Fibroblast of lung (primary cell): ENCODE data around the gene ETNK2. TPM values are rescaled to one million over a fixed set of nuclear protein-coding genes. Genes with fewer than 3 reads are reported as not detected.

Experiments
- DNase-seq, 2 donors: peaks; one replicate each; pipeline versions ENCODE4 v3.0.0 to v3.0.0-alpha.2; 2010; ENCODE audit warnings: low read depth in 2 of 2
- H2AFZ ChIP-seq: 2 replicates; pipeline ENCODE4 v1.5.1; 2012; ENCODE audit warnings: low read length, control low read depth, inconsistent platforms
- H3K27ac ChIP-seq: 2 replicates; pipeline ENCODE4 v1.5.1; 2011; ENCODE audit warnings: low read length, control low read depth; ENCODE audit not compliant: insufficient read depth
- H3K27me3 ChIP-seq: 2 replicates; pipeline ENCODE4 v1.5.1; 2011; ENCODE audit warnings: mild to moderate bottlenecking, low read length; ENCODE audit not compliant: control insufficient read depth, insufficient read depth
- H3K36me3 ChIP-seq: 2 replicates; pipeline ENCODE4 v1.5.1; 2011; ENCODE audit warnings: low read length; ENCODE audit not compliant: control insufficient read depth, insufficient read depth
- H3K4me1 ChIP-seq: 2 replicates; pipeline ENCODE4 v1.5.1; 2011; ENCODE audit warnings: low read length; ENCODE audit not compliant: control insufficient read depth, insufficient read depth; ENCODE audit errors: extremely low read depth
- H3K4me2 ChIP-seq: 2 replicates; pipeline ENCODE4 v1.5.1; 2011; ENCODE audit warnings: low read length, control low read depth; ENCODE audit not compliant: insufficient read depth; ENCODE audit errors: extremely low read depth
- H3K4me3 ChIP-seq, 4 experiments: fragments of 200-600 bp in 1 of 4; sonication (generic) in 1 of 4; replicated peaks in 1 of 4; 2 replicates each; pipeline ENCODE4 v1.5.1; 2011 to 2016; ENCODE audit warnings: low read length in 4 of 4, low read depth in 3 of 4, mild to moderate bottlenecking in 3 of 4, control low read depth in 2 of 4, inconsistent platforms in 1 of 4, mixed read lengths in 1 of 4; ENCODE audit not compliant: insufficient read depth in 1 of 4; ENCODE audit errors: control extremely low read depth in 1 of 4
- H3K79me2 ChIP-seq: 2 replicates; pipeline ENCODE4 v1.5.1; 2012; ENCODE audit warnings: mild to moderate bottlenecking, low read length, inconsistent platforms; ENCODE audit not compliant: control insufficient read depth, insufficient read depth
- H3K9ac ChIP-seq: 2 replicates; pipeline ENCODE4 v1.5.1; 2011; ENCODE audit warnings: mild to moderate bottlenecking, low read length, control low read depth; ENCODE audit not compliant: insufficient read depth
- H3K9me3 ChIP-seq: 2 replicates; pipeline ENCODE4 v1.5.1; 2012; ENCODE audit warnings: low read depth, low read length; ENCODE audit not compliant: control insufficient read depth, insufficient read depth
- H4K20me1 ChIP-seq: 2 replicates; pipeline ENCODE4 v1.5.1; 2011; ENCODE audit warnings: low read length; ENCODE audit not compliant: control insufficient read depth, insufficient read depth; ENCODE audit errors: extremely low read depth
- EZH2 ChIP-seq: IDR thresholded peaks from 2 replicates; pipeline ENCODE4 v1.5.1; 2012; ENCODE audit warnings: low read length, control low read depth, mild to moderate bottlenecking; ENCODE audit errors: missing control alignments
- polyA plus RNA-seq, 2 donors: library from polyadenylated mRNA; depleted of rRNA in 1 of 2; stranded (reverse) in 1 of 2; unstranded in 1 of 2; fragments of >200 nt; gene quantifications; 2 replicates each; pipeline ENCODE4 v1.2.1, GENCODE V29; 2011 to 2012; ENCODE audit warnings: missing spikeins in 1 of 2
- total RNA-seq: library from RNA; depleted of rRNA; stranded (reverse); fragments of >200 nt; gene quantifications from 2 replicates; pipeline ENCODE4 v1.2.1, GENCODE V29; 2014
- TF ChIP-seq, protein P1 (sequence below), 2 donors: IDR thresholded peaks in 1 of 2; conservative IDR thresholded peaks in 1 of 2; 1 replicate in 1 of 2; 2 replicates in 1 of 2; pipeline ENCODE4 v1.5.1; 2011 to 2012; ENCODE audit warnings: low read length in 2 of 2, control low read depth in 1 of 2, inconsistent platforms in 1 of 2, low read depth in 1 of 2, mild to moderate bottlenecking in 1 of 2

The ETNK2 gene
- total and polyA plus RNA-seq, 2 donors (not counting 1 experiment from before 2014, with no cell fraction given): 1.7 to 4.0 TPM

DNA sequence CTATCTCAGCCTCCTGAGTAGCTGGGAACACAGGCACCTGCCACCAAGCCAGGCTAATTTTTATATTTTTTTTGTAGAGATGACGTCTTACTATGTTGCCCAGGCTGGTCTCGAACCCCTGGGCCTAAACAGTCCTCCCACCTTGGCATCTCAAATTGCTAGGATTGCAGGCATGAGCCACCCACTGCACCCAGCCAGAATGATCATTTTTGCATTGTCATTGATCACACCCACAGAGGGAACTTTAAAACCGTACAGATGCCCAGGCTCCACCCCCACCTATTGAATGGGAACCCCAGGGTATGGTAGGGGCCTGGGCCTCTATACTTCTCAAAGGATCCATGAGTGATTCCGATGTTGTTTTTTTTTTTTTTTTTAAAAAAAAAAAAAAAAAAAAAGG, 36.7 kb downstream of the ETNK2 start:
- no peak overlapping the region for H3K4me3 ChIP-seq
- no peaks in the 10 kb centered on the region for H3K79me2 ChIP-seq
- no peak overlapping the region for H3K9ac ChIP-seq
- H3K4me2 ChIP-seq: no peak overlapping the region
- no peaks in the 10 kb centered on the region for H3K27me3 ChIP-seq
- no peaks in the 10 kb centered on the region for H3K4me1 ChIP-seq
- no peak overlapping the region for H2AFZ ChIP-seq
- DNase-seq: no peak
- no peaks in the 10 kb centered on the region for H3K36me3 ChIP-seq
- TF ChIP-seq, protein P1, sequence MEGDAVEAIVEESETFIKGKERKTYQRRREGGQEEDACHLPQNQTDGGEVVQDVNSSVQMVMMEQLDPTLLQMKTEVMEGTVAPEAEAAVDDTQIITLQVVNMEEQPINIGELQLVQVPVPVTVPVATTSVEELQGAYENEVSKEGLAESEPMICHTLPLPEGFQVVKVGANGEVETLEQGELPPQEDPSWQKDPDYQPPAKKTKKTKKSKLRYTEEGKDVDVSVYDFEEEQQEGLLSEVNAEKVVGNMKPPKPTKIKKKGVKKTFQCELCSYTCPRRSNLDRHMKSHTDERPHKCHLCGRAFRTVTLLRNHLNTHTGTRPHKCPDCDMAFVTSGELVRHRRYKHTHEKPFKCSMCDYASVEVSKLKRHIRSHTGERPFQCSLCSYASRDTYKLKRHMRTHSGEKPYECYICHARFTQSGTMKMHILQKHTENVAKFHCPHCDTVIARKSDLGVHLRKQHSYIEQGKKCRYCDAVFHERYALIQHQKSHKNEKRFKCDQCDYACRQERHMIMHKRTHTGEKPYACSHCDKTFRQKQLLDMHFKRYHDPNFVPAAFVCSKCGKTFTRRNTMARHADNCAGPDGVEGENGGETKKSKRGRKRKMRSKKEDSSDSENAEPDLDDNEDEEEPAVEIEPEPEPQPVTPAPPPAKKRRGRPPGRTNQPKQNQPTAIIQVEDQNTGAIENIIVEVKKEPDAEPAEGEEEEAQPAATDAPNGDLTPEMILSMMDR (conservative IDR thresholded peaks at IDR 0.05 in 1 of 2, IDR thresholded peaks at IDR 0.05 in 1 of 2; ENCODE audit: low read depth in 1 of 2, low read length in 2 of 2): no peak
- no peak for TF ChIP-seq EZH2
- H3K9me3 ChIP-seq: no peaks in the 10 kb centered on the region
- no peak overlapping the region for H3K27ac ChIP-seq
- H4K20me1 ChIP-seq: no peaks in the 10 kb centered on the region

DNA sequence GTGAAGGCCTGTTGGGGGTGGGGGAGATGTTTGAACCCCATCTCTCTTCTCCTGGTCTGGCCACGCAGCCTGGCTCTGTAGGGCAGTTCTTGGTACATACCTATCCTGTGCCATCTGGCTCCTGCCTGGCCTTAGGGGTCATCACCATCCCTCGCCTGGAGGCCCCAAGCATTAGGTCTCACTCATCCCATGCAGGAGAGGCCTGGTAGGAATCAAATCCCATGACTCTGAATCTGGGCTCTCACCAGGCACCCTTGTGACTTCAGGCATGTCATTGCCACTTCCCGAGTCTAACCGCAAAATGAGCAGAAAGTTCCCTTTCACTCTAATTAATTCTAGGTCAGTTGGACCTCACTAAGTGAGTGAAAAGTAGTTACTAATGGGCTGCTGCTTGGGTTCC, 37.2 kb downstream of the ETNK2 start:
- H3K9ac ChIP-seq: no peak overlapping the region
- H2AFZ ChIP-seq: no peak overlapping the region
- no peaks in the 10 kb centered on the region for H3K79me2 ChIP-seq
- H3K27me3 ChIP-seq: no peaks in the 10 kb centered on the region
- H3K4me2 ChIP-seq: no peak overlapping the region
- no peak for DNase-seq
- no peaks in the 10 kb centered on the region for H3K9me3 ChIP-seq
- no peak overlapping the region for H3K4me3 ChIP-seq
- no peaks in the 10 kb centered on the region for H4K20me1 ChIP-seq
- H3K4me1 ChIP-seq: no peaks in the 10 kb centered on the region
- H3K27ac ChIP-seq: no peak overlapping the region
- H3K36me3 ChIP-seq: no peaks in the 10 kb centered on the region
- TF ChIP-seq, protein P1 (conservative IDR thresholded peaks at IDR 0.05 in 1 of 2, IDR thresholded peaks at IDR 0.05 in 1 of 2; ENCODE audit: low read depth in 1 of 2, low read length in 2 of 2): no peak
- TF ChIP-seq EZH2: no peak

DNA sequence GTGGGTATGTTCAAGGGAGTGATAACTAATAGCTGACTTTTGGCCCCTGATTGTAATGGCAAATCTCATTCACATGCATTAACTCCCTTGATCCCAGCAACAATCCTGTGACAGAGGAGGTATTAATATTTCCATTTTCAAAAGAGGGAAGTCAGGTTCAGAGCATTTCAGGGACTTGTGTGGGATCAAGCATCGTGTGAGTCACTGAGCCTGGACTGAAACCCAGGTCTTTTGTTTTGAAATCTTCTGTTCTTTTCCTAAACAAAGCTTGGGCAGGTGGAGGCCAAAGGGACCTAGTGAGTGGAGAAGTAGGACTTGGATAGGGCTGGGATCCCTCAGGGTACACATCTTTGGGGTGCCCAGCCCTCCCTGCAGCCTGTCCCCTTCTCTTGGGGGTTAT, 37.9 kb downstream of the ETNK2 start:
- Histone ChIP-seq H3K36me3 (no peaks in the 10 kb centered on the region), H3K4me3 (no peak overlapping the region), H4K20me1 (no peaks in the 10 kb centered on the region), H2AFZ (no peak overlapping the region), H3K4me1 (no peaks in the 10 kb centered on the region), H3K9me3 (no peaks in the 10 kb centered on the region), H3K79me2 (no peaks in the 10 kb centered on the region), H3K4me2 (no peak overlapping the region), H3K27ac (no peak overlapping the region), H3K9ac (no peak overlapping the region), H3K27me3 (no peaks in the 10 kb centered on the region)
- peak in 1 of 2 donors; percentile 31 for DNase-seq
- no peak for TF ChIP-seq EZH2
